Stimulated activated naive CD4-positive, alpha-beta T cell treated with Interleukin-2 at 50 U/mL for 16 hours (primary cell): Measurements from ENCODE around the gene SLC12A8.

Experiments used
- DNase-seq: peaks from one replicate; lab custom pipeline; 2025; lab: John Stamatoyannopoulos, UW

SLC12A8 gene

GRCh38 chr3:125076464-125076863, 136.1 kb downstream of the SLC12A8 start:
- DNase-seq = no peak

GRCh38 chr3:125075738-125076137, 136.8 kb downstream of the SLC12A8 start:
- DNase-seq = no peak

GRCh38 chr3:125073390-125073905, 139.1 kb downstream of the SLC12A8 start:
- no peak for DNase-seq

GRCh38 chr3:125072749-125073389, 139.7 kb downstream of the SLC12A8 start:
- no peak for DNase-seq

GRCh38 chr3:125072301-125072700, 140.2 kb downstream of the SLC12A8 start:
- no peak for DNase-seq

- DNase-seq = no peak
Measured at GRCh38 chr3:125069968-125070745, 142.4 kb downstream of the SLC12A8 start.

GRCh38 chr3:125069452-125069851, 143.1 kb downstream of the SLC12A8 start:
- DNase-seq = no peak

GRCh38 chr3:125068265-125068664, 144.3 kb downstream of the SLC12A8 start:
- DNase-seq = no peak

GRCh38 chr3:125067225-125067624, 145.3 kb downstream of the SLC12A8 start:
- DNase-seq = no peak

GRCh38 chr3:125062904-125063618, 149.5 kb downstream of the SLC12A8 start:
- no peak for DNase-seq

- no peak for DNase-seq
Measured at GRCh38 chr3:125061646-125062045, 150.9 kb downstream of the SLC12A8 start.

GRCh38 chr3:125061170-125061569, 151.4 kb downstream of the SLC12A8 start:
- DNase-seq = no peak

GRCh38 chr3:125059488-125060245, 152.9 kb downstream of the SLC12A8 start:
- DNase-seq = no peak

GRCh38 chr3:125058959-125059358, 153.6 kb downstream of the SLC12A8 start:
- no peak for DNase-seq

- DNase-seq = no peak
Measured at GRCh38 chr3:125058529-125058928, 154.0 kb downstream of the SLC12A8 start.

- no peak for DNase-seq
Measured at GRCh38 chr3:125057186-125057850, 155.2 kb downstream of the SLC12A8 start.

GRCh38 chr3:125055913-125056745, 156.4 kb downstream of the SLC12A8 start, which contains the start of gene HEG1:
Gene HEG1 (minus strand): TSS chr3:125055997. CDS start chr3:125055890, 107 bp downstream.
- peak; percentile 75 for DNase-seq

- DNase-seq = peak; percentile 15
Measured at GRCh38 chr3:125055331-125055912, 157.1 kb downstream of the SLC12A8 start.

- DNase-seq = no peak
Measured at GRCh38 chr3:125054449-125055329, 157.9 kb downstream of the SLC12A8 start.
